KBM-7 (cell line): ENCODE results near the gene PLEKHG2.

ENCODE experiments used
- DNase-seq: peaks from one replicate; pipeline ENCODE4 v3.0.0-alpha.2; 2015
- in situ Hi-C: fragments of 300-500 bp; cut with MboI; formaldehyde crosslinking; loops from 2 replicates; pipeline ENCODE4 v1.14.3; 2020; ENCODE audit warnings: low sequenced_read_pairs, low pct_unique_long_range_greater_than_20kb, mixed read lengths

Gene PLEKHG2

GRCh38 chr19:39384839-39385568, 27.5 kb upstream of the PLEKHG2 start:
- in situ Hi-C loops, result no loop called here
- no peak for DNase-seq

GRCh38 chr19:39385629-39386411, 26.6 kb upstream of the PLEKHG2 start:
- in situ Hi-C loops, result no loop called here
- no peak for DNase-seq

- in situ Hi-C loops, result no loop called here
Observed at GRCh38 chr19:39386557-39386956, 25.9 kb upstream of the PLEKHG2 start.

GRCh38 chr19:39388657-39389056, 23.8 kb upstream of the PLEKHG2 start:
- no peak for DNase-seq
- in situ Hi-C loops, result no loop called here

More at GRCh38 chr19:39386557-39386956, 25.9 kb upstream of the PLEKHG2 start:
- DNase-seq, result no peak

- in situ Hi-C loops, result no loop called here
Observed at GRCh38 chr19:39389631-39390414, 22.6 kb upstream of the PLEKHG2 start.

GRCh38 chr19:39390451-39390750, 22.1 kb upstream of the PLEKHG2 start:
- in situ Hi-C loops, result no loop called here
- DNase-seq, result no peak

More at GRCh38 chr19:39389631-39390414, 22.6 kb upstream of the PLEKHG2 start:
- DNase-seq, result no peak

- in situ Hi-C loops, result no loop called here
- peak; percentile 100 for DNase-seq
Observed at GRCh38 chr19:39390751-39391437, 21.6 kb upstream of the PLEKHG2 start, which contains the start of the genes MED29 and PAF1. MED29 (plus strand) TSS chr19:39391378; CDS start chr19:39391423, 45 bp downstream. PAF1 (minus strand) TSS chr19:39391106; CDS start chr19:39390864, 242 bp downstream.

GRCh38 chr19:39397360-39398296, 14.8 kb upstream of the PLEKHG2 start:
- peak; percentile 96 for DNase-seq
- in situ Hi-C loops, result no loop called here

- DNase-seq, result peak; percentile 76
- in situ Hi-C loops, result no loop called here
Observed at GRCh38 chr19:39398297-39398864, 14.1 kb upstream of the PLEKHG2 start.

GRCh38 chr19:39399668-39400050, 12.8 kb upstream of the PLEKHG2 start:
- in situ Hi-C loops, result no loop called here
- DNase-seq, result no peak

- in situ Hi-C loops, result no loop called here
- DNase-seq, result no peak
Observed at GRCh38 chr19:39400061-39400460, 12.4 kb upstream of the PLEKHG2 start.

GRCh38 chr19:39401070-39401548, 11.4 kb upstream of the PLEKHG2 start:
- in situ Hi-C loops, result no loop called here
- DNase-seq, result no peak

- in situ Hi-C loops, result no loop called here
- DNase-seq, result peak; percentile 42
Observed at GRCh38 chr19:39401549-39402345, 10.7 kb upstream of the PLEKHG2 start.

- in situ Hi-C loops, result no loop called here
- DNase-seq, result peak; percentile 93
Observed at GRCh38 chr19:39402346-39403300, 9.8 kb upstream of the PLEKHG2 start.

- in situ Hi-C loops, result no loop called here
- DNase-seq, result peak; percentile 89
Observed at GRCh38 chr19:39403331-39404312, 8.8 kb upstream of the PLEKHG2 start.
